Amygdala (tissue), 56 donors: ENCODE data around the gene KLHL13.
"Not testable (repeated sequence)": the region's sequence is repeated elsewhere in the genome, so short reads cannot be mapped to it uniquely, and the experiment has no call there.

Experiments
- DNase-seq, 56 donors: peaks; one replicate each; lab custom pipeline; 2025; lab: John Stamatoyannopoulos, UW

The KLHL13 gene, protein sequence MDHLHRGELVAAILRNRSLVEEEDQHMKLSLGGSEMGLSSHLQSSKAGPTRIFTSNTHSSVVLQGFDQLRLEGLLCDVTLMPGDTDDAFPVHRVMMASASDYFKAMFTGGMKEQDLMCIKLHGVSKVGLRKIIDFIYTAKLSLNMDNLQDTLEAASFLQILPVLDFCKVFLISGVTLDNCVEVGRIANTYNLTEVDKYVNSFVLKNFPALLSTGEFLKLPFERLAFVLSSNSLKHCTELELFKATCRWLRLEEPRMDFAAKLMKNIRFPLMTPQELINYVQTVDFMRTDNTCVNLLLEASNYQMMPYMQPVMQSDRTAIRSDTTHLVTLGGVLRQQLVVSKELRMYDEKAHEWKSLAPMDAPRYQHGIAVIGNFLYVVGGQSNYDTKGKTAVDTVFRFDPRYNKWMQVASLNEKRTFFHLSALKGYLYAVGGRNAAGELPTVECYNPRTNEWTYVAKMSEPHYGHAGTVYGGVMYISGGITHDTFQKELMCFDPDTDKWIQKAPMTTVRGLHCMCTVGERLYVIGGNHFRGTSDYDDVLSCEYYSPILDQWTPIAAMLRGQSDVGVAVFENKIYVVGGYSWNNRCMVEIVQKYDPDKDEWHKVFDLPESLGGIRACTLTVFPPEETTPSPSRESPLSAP

DNA sequence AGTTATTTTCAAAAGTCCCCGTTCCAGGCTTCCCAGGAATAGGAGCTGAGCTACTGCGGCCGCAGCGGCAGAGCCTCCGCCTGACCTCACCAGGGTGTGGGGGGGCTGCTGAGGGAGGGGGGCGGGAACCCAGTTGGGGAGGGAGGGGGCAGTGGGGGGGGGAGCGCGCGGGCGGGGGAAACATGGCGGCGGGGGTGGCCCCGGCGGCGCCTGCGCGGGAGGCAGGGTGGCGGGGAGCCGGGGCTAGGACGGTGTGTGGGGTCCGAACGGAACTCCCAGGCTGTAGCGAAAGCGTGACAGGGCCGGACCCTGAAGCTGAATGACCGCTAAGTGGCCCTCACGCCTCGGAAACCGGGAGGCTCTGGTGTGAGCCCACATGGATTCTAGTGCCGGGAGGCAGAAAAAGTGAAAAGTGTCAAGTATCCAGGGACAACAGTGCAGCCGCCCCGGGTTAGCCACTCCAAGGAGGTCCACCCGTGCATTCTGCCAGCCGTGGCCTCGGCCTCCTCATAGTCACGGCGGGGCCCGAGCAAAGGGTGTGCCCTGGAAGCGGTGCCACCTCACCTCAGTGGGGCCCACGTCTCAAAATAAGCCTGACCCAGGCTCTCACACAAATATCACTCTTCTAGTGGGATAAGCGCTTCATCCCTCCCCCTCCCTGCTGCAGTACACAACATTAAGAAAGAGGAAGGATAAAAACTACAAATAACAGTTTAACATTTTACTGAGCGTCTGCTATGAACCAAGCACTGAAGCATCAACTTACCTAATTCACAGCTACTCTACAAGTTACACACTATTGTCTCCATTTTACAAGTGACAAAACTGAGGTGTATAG, at the start of gene KLHL13:
Gene KLHL13, minus strand, starts transcription at position 98 of the 838 bp plus-strand sequence. CDS start 88,337 bp downstream, outside the sequence.
- peak in 42 of 56 donors; percentile 0 to 61 (median 18) for DNase-seq

DNA sequence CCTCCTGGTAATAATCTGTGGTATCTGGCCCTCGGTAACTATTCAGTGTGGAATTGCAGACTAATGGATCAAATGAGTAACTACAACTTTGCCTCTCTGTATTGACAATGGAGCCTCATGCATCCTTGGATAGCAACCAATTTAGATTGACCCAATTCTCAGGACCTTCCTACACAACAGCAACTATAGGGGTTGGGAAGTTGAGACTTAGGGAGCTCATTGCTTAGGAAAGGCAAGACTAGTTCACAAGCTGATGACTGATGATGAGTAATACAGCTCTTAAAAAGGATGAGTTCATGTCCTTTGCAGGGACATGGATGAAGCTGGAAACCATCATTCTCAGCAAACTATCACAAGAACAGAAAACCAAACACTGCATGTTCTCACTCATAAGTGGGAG, 47.5 kb upstream of the KLHL13 start:
- DNase-seq = no peak

DNA sequence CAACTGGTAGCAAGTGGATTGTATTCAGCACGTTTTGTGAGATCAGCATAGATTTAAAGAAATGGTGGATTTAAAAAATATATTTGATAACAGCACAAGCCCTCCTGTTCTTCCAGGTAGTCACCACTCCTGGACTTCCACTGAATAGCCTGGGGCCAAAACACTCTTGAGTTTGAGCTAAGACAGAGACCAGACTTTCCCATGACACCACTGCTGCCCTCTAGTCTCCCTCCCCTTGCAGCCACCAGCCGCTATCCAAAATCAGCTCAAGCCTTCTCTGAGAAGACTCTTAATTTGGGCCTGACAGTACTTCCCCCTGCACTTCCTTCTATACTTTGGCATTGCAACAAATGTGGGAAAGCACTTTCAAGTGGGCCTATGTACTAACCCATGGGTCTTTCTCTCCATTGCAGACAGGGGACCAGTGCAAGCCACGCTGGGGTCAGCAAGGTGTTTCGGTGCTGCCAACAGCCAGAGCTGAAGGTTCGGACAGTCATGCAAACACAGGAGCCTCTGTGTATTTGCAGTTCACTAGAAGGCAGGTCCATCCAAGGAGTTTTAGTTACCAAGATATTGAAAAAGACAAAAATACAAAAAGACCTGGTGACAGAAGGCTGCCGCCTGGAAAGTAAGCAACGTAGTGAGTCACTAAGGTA, 40.5 kb upstream of the KLHL13 start:
- DNase-seq = no peak

DNA sequence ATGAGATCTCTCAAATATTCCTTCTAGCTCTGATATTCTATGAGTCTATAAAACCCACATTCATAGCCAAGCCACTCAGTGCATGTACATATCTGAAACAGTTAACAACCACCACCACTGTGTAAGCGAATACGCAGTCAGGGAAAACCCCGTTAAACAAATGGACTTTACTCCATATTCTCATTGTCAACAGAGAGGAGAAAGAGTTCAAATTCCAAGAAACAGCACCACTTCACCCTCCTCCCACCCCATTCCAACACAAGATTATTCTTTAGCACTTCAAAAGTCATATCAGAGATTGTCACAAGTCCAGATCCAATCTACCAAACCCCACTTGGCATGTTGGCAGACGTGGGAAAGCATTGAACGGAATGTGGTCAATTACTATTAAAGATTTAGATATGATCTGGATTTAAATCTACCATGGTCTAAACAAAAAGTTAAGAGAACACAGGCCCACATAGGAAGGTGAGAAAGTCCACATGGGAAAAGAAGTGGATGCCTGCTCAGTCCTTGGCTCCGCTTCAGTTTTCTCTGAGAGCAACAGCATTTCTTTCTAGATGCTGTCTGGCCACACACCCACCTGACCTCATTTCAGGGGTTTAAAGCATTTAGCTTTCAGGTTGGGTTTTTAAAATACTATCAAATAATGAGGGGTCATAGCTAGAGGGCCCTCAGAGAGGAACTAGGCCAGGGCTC, 39.8 kb upstream of the KLHL13 start:
- DNase-seq = no peak

DNA sequence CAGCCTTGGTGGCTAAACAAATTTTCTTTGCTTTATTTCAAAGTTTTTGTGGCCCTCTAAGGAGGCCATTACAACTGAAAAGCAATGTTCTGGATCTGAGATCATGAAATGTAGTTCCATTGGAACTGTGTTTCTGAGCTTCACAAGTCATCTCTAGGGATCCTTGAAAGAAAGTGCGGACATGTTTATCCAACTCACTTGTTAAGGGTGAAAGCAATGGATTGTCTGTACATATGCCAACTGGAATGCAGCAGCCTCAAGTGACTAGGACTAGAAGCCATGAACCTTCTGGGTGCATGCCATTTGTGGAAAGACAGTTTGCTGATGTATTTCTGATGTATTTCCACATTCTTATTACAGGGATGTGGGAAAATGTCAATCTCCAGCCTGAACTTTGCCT, 36.7 kb upstream of the KLHL13 start:
- no peak for DNase-seq

DNA sequence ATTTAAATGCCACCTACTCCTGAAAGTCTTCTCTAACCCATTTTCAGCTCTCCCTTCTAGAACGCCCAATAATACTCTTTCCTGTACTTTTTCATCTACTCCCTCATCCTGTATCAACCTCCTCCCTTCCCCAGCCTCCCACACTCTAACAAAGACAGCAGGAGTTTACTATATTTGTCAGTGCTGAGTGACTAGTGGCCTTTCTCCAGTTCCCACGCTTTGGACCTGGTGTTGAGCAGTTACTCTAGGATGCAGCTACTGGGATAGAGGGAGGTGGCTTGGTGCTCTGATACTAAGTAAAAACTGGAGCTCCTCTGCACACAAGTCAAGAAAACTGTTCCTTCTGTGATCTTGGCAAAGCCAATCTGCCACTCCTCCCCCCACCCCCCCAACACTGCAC, 36.1 kb upstream of the KLHL13 start:
- DNase-seq = peak in 2 of 56 donors; percentile 0 to 1

DNA sequence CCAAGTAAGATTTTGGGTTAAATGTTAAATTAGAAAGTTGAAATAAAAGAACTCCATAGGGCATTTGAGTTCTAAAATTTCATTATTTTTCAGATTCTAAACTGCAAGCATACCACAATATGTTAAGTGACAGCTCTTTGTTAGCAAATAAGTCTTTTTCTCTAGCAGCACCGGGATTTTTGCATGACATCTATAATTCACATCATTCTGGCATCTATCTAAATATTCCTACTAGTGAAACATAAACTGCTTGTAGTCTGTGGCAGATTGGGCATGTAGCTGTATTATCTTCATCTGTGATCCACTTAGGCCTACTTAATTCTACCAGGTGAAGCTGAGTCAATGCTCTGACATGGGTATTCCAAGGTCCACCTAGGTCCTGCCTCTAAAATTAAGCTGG, 32.1 kb upstream of the KLHL13 start:
- DNase-seq = no peak

DNA sequence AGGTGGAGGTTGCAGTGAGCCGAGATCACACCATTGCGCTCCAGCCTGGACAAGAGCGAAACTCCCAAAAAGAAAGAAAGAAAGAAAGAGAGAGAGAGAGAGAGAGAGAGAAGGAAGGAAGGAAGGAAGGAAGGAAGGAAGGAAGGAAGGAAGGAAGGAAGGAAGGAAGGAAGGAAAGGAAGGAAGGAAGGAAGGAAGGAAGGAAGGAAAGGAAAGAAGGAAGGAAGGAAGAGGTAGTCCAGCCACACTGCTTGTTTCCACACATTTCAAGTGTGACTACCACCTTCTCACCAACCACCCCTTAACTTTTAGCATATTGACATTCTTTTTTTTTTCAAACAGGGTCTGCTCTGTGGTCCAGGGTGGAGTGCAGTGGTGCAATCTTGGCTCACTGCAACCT, 31.2 kb upstream of the KLHL13 start:
- not testable (repeated sequence) for DNase-seq

DNA sequence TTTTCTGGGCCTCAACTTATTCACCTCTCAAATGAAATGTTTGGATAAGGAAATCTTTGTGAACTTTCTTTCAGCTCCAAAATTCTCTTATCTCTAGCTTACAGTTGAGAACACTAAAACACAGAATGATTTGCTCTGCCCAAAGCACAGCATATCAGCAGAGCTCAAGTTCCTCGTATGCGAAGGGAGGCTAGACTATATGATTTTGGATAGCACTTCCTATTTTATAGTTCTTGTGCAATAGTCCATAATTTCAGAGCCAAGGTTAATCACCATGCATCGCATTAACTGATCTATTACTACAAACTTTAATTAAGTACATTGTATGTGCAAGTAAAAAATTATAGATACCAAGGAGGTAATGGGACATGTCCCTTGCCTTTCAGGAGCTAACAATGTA, 27.0 kb upstream of the KLHL13 start:
- DNase-seq = no peak

DNA sequence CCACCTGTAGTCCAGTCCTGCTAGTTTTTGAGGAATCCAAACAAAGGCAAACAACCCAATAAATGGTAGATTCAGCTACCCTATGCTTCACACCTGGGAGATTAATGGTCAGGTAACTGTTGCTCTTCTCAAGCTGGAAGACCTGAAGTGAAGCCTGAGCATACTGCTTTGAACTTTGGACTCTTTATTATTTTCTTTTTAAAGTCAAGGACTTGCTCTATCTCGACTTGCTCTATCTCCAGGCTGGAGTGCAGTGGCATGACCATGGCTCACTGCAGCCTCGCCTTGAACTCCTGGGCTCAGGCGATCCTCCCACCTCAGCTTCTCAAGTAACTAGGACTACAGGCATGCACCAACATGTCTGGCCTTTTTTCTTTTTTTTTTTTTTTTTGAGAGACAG, 14.7 kb upstream of the KLHL13 start:
- DNase-seq = no peak

DNA sequence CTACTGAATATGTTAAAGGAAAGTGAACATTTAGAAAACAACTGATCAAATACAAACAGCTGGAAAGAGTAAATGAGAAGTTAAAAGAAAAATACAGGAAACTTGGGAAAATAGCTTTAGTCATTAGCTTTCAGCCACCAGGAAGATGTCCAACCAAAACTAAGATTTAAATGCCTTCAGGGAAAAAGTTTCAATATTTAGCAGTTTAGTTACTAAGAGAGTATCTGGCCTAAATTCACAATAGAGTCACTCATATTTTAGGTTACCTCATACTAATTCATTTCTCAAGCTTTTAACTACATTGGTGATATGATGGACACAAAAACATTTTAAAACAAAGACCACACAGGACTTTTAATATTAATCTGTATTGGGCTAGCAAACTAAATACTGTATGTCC, 13.1 kb upstream of the KLHL13 start:
- DNase-seq = no peak

DNA sequence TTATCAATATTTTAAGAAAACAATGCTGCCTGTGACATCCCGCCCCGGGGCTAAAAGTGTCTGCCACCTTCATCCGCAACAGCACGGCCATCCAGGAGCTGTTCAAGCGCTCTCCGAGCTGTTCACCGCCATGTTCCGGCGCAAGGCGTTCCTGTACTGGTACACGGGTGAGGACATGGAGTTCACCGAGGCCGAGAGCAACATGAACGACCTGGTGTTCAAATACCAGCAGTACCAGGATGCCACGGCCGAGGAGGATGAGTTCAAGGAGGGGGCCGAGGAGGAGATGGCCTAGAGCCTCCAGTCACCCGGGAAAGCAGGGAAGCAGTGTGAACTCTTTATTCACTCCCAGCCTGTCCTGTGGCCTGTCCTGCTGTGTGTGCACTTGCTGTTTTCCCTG, 12.1 kb upstream of the KLHL13 start:
- no peak for DNase-seq

DNA sequence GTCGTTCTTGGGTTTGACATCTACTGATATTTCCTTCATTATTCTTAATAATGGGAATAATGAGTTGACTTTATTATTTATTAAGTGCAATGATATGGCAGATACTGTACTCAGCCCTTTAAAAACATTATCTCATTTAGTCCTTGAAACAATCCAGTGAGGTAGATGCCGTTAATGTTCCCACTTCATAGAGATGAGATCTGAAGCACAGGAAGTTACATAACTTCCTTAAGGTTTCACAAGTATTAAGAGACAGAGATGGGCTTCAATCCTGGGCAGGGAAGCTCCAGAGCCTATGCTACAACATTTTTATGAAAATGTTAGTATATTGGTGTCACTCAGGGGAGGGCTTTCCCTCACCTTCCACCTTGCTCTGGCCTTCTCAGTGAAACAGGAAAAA, 9.7 kb upstream of the KLHL13 start:
- no peak for DNase-seq

DNA sequence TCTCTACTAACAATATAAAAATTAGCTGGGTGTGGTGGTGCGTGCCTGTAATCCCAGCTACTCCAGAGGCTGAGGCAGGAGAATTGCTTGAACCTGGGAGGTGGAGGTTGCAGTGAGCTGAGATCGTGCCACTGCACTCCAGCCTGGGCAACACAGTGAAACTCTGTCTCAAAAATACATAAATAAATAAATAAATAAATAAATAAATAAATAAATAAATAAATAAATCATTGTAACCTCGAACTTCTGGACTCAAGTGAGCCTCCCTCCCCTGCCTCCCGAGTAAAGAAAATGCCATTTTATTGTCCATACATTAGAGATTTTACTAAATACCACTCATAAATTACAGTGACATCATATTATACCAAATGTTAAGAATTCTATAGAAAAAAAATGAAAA, 7.6 kb upstream of the KLHL13 start:
- not testable (repeated sequence) for DNase-seq

DNA sequence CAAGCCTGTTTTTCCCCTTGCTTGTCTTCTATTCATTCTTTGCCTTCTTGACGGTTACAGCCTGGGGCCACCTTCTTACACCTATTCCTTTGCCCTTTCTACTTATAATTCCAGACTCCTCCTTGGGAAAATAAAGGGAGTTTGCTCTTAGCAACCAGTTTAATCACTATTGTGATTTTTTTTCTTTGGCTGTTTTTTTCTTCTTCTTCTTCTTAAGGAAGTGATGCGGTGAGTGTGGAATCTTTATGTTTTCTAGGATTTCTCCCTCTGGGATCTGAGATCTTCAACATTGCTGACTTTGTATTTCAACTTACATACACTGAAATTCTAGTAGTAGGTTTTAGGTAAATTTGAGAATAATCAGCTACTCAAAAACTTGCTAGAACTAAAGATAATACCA, 1.1 kb upstream of the KLHL13 start:
- DNase-seq = no peak

DNA sequence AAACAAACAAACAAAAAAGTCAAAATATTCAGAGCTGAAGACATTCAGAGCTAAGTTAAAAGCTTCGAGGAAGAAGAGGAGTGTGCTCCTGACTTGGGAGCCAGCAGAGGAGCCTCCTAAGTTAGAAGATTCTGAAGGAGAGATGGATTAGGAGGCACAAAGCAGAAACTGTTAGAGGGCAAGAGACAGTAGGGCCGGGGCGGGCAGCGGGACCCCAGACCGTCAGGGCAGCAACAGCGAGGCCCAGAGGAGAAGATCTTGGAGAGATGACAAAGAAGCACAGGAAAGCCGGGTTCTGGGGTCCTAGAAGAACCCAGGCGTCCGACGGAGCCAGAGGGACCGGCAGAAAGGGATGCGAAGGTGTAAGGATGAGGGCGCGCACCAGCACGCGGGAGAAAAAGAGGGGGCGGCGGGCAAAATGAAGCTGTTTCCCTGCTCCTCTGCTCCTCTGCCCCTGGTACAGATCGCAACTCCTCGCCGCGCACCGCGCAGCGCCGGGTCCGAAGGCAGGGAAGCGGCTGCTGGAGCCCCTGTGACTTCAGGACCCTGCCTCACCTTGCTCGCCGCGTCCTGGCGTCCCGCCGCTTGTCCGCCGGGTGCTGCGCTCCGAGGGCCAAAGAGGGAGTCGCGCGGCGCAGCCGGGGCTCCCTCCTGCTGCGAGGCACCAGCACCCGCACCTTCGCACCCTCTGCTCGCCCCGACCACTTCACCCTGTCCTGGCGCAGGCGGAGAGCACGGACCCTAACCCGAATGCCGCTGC, 477 bp downstream of the KLHL13 start:
- DNase-seq = peak in 28 of 56 donors; percentile 1 to 61 (median 10)

DNA sequence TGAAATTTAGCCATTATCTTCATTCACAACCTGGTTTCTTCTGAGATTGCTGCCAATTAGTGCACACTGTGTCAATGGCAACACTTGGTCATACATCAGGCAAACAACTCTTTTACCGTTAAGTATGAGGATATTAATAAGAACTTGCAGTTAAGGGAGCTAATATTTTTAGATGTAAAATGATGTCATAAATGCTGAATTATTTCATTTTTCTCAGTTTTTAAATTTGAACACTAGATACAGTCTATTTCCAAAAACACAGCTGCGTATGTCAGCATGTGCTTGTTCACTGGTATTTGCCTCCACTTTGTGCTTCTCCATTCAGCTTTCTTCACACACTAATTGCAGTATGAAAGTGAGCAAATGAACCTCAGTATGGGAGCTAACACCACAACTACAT, 1.6 kb downstream of the KLHL13 start:
- no peak for DNase-seq

DNA sequence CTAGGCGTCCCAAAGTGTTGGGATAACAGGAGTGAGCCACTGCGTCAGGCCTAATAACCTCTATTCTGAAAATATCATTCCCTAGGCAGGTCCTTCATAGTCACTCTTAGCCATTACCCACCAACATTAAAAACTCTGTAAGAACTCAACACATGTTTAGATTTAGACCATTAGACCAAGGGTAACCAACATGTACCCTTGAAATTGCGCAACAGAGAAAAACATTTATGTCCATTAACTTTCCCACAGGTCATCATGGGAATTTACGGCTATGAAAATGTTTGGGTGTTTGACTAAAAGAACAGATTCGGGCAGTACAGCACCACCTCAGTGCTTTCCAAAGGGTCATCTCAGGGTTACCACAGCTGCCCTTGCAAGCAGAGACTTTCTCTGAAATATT, 7.5 kb downstream of the KLHL13 start:
- no peak for DNase-seq

DNA sequence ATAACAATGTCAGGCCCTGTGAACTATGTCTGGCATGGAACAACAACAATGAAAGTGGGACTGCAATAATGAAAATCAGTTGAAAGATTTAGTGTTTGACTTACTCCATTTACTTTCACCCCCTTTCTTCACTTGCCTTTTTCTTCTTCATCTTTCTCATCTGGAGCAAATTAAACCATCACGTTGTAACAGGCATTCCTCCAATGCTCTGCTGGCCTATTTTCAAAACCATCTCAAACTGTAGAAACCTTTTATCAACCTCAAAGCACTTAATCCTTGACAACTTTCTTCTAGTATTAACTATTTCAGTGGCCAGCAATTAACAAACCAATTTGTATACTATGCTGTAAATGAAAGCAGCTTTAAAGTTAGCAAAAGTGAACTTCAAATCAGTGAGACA, 8.3 kb downstream of the KLHL13 start:
- no peak for DNase-seq
